Subcutaneous adipose tissue (tissue), 4 donors: ENCODE data around the gene TLR5. TPM values are rescaled to one million over a fixed set of nuclear protein-coding genes. Genes with fewer than 3 reads are reported as not detected.

Experiments
- CTCF ChIP-seq: fragments of 450-650 bp; IDR thresholded peaks from one replicate; pipeline ENCODE4 v1.5.1; 2016; ENCODE audit warnings: low read depth, mild to moderate bottlenecking, control low read depth, antibody characterized with exemption, moderate library complexity
- total RNA-seq, 4 donors: library from RNA; depleted of rRNA; stranded (reverse); fragments of >200 nt; gene quantifications; one replicate each; pipeline ENCODE4 v1.1.0, GENCODE V29; 2016

TLR5 gene
- total RNA-seq, 4 donors from 2014 or later = 6.0 to 15.2 (median 11.0) TPM

GRCh38 chr1:223161321-223161720, 18.3 kb upstream of the TLR5 start:
- TF ChIP-seq CTCF = no peak

GRCh38 chr1:223156343-223156742, 13.3 kb upstream of the TLR5 start:
- no peak for TF ChIP-seq CTCF

- TF ChIP-seq CTCF = no peak
Observed at GRCh38 chr1:223155153-223155552, 12.1 kb upstream of the TLR5 start.

- TF ChIP-seq CTCF = no peak
Observed at GRCh38 chr1:223153177-223154119, 10.4 kb upstream of the TLR5 start.

- TF ChIP-seq CTCF = no peak
Observed at GRCh38 chr1:223152399-223152798, 9.4 kb upstream of the TLR5 start.

- TF ChIP-seq CTCF = no peak
Observed at GRCh38 chr1:223150443-223150842, 7.4 kb upstream of the TLR5 start.

- TF ChIP-seq CTCF = no peak
Observed at GRCh38 chr1:223147873-223148272, 4.8 kb upstream of the TLR5 start.
